ENCODE measurements around the gene ERV3-1. TPM values are rescaled to one million over a fixed set of nuclear protein-coding genes. Genes with fewer than 3 reads are reported as not detected.
A peak's percentile ranks its signal among the peaks of the same experiment; 100 is the strongest.
"Not testable (repeated sequence)": the region's sequence is repeated elsewhere in the genome, so short reads cannot be mapped to it uniquely, and the experiment has no call there.

Gene ERV3-1
- total RNA-seq, 1 donor from 2014 or later: 9.8 TPM

GRCh38 chr7:65034120-65034782, 27.8 kb upstream of the ERV3-1 start:
- H3K4me3 Mint-ChIP-seq (ENCODE audit: low read depth); H3K36me3 Mint-ChIP-seq (ENCODE audit: low read depth); H3K27me3 Mint-ChIP-seq (ENCODE audit: low read depth); H3K27ac Mint-ChIP-seq; H3K4me1 Mint-ChIP-seq (ENCODE audit: low read depth); DNase-seq (ENCODE audit: low spot score); H3K9me3 Mint-ChIP-seq: not testable (repeated sequence)
- intact Hi-C loops (cut with micrococcal nuclease): loop anchor here (10.0 kb wide), 1 partner anchor 369 kb away; the partner anchor contains the start of gene ZNF107

DNA sequence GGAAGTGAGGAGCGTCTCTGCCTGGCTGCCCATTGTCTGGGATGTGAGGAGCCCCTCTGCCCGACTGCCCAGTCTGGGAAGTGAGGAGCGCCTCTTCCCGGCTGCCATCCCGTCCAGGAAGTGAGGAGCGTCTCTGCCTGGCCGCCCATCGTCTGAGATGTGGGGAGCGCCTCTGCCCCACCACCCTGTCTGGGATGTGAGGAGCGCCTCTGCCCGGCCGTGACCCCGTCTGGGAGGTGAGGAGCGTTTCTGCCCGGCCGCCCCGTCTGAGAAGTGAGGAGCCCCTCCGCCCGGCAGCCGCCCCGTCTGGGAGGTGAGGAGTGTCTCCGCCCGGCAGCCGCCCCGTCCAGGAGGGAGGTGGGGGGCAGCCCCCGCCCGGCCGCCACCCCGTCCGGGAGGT, 26.9 kb upstream of the ERV3-1 start:
- intact Hi-C loops (cut with micrococcal nuclease): loop anchor here (10.0 kb wide), 1 partner anchor 369 kb away; the partner anchor contains the start of gene ZNF107
- H3K36me3 Mint-ChIP-seq (ENCODE audit: low read depth); DNase-seq (ENCODE audit: low spot score); H3K4me3 Mint-ChIP-seq (ENCODE audit: low read depth); H3K27me3 Mint-ChIP-seq (ENCODE audit: low read depth); H3K4me1 Mint-ChIP-seq (ENCODE audit: low read depth); H3K27ac Mint-ChIP-seq; H3K9me3 Mint-ChIP-seq: not testable (repeated sequence)

DNA sequence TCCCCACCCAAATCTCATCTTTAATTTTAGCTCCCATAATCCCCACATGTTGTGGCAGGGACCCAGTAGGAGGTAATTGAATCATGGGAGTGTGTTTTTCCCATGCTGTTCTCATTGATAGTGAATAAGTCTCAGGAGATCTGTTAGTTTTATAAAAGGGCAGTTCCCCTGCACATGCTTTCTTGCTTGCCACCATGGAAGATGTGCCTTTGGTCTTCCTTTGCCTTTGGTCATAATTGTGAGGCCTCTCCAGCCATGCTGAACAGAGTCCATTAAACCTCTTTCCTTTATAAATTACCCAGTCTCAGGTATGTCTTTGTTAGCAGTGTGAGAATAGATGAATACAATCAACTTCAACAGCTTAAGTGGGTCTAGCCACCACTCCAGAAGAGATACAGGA, 18.5 kb upstream of the ERV3-1 start:
- H3K4me1 Mint-ChIP-seq (ENCODE audit: low read depth); H3K9me3 Mint-ChIP-seq; intact Hi-C loops (cut with micrococcal nuclease); H3K36me3 Mint-ChIP-seq (ENCODE audit: low read depth); H3K27ac Mint-ChIP-seq; H3K27me3 Mint-ChIP-seq (ENCODE audit: low read depth); H3K4me3 Mint-ChIP-seq (ENCODE audit: low read depth); DNase-seq (ENCODE audit: low spot score): not testable (repeated sequence)

DNA sequence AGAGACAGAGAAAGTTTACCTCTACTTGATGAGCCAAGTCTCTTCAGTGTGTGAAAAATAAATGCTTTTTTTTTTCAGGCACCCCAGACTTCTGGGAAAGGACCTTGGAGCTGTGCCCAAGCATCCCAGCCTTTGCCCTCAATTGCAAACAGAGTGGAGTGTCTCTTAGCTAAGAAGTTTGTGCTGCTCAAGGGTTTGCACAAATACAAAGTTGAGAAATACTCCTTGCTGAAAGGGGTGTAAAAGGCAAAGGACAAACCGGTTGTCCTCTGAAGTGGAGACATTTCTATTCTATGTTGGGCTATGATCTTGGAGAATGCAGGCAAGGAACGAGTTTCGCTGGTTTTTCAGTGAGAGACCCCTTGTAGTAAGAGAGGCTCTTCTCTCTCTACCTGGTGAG, 14.5 kb upstream of the ERV3-1 start:
- not testable (repeated sequence) for H3K27me3 Mint-ChIP-seq (ENCODE audit: low read depth); H3K9me3 Mint-ChIP-seq; H3K4me3 Mint-ChIP-seq (ENCODE audit: low read depth)

GRCh38 chr7:65009881-65010280, 3.4 kb upstream of the ERV3-1 start:
- Mint-ChIP-seq H3K36me3 (ENCODE audit: low read depth) (peaks cover 12% of the 10 kb centered on the region), H3K4me1 (ENCODE audit: low read depth) (peaks cover 17% of the 10 kb centered on the region)
- H3K9me3 Mint-ChIP-seq; H3K27me3 Mint-ChIP-seq (ENCODE audit: low read depth); H3K4me3 Mint-ChIP-seq (ENCODE audit: low read depth); DNase-seq (ENCODE audit: low spot score); H3K27ac Mint-ChIP-seq; intact Hi-C loops (cut with micrococcal nuclease): not testable (repeated sequence)

More for the DNA sequence above, 14.5 kb upstream of the ERV3-1 start:
- H3K36me3 Mint-ChIP-seq (ENCODE audit: low read depth); DNase-seq (ENCODE audit: low spot score); intact Hi-C loops (cut with micrococcal nuclease); H3K27ac Mint-ChIP-seq; H3K4me1 Mint-ChIP-seq (ENCODE audit: low read depth): not testable (repeated sequence)

GRCh38 chr7:65009394-65009793, 2.9 kb upstream of the ERV3-1 start:
- H3K27me3 Mint-ChIP-seq (ENCODE audit: low read depth); intact Hi-C loops (cut with micrococcal nuclease); DNase-seq (ENCODE audit: low spot score); H3K9me3 Mint-ChIP-seq; H3K4me3 Mint-ChIP-seq (ENCODE audit: low read depth); H3K27ac Mint-ChIP-seq: not testable (repeated sequence)
- Mint-ChIP-seq H3K36me3 (ENCODE audit: low read depth) (peaks cover 17% of the 10 kb centered on the region), H3K4me1 (ENCODE audit: low read depth) (peaks cover 22% of the 10 kb centered on the region)

DNA sequence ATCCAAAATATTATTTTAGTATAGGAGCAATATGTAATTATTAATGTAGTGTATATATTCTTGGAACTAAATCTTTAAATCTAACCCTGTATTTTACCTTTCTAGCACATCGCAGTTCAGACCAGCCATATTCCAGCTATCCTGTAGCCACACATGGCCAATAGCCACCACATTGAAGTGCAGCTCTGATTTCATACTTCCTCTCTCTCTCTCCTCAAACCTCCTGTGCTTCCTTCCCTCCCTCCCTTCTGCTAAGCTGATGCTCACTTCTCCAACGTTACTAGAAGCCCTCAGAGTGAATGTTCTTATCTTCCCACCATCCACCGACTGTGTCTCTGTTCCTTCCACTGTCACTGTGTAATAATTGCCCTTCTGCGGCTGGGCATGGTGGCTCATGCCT, 549 bp upstream of the ERV3-1 start:
- Mint-ChIP-seq H3K4me3 (ENCODE audit: low read depth) (peak overlapping the region; percentile 94), H3K4me1 (ENCODE audit: low read depth) (peaks cover 22% of the 10 kb centered on the region), H3K9me3 (peaks cover 24% of the 10 kb centered on the region), H3K27ac (peak overlapping the region; percentile 66), H3K36me3 (ENCODE audit: low read depth) (peaks cover 39% of the 10 kb centered on the region)
- not testable (repeated sequence) for H3K27me3 Mint-ChIP-seq (ENCODE audit: low read depth); DNase-seq (ENCODE audit: low spot score)
- intact Hi-C loops (cut with micrococcal nuclease): loop anchor here (2.0 kb wide), 1 partner anchor 74 kb away; no protein-coding TSS in a partner anchor

GRCh38 chr7:65004575-65004974, 1.9 kb downstream of the ERV3-1 start:
- no peaks in the 10 kb centered on the region for H3K27me3 Mint-ChIP-seq (ENCODE audit: low read depth)
- no peak for DNase-seq (ENCODE audit: low spot score)
- H3K36me3 Mint-ChIP-seq (ENCODE audit: low read depth): peaks cover 62% of the 10 kb centered on the region
- peaks cover 22% of the 10 kb centered on the region for H3K4me1 Mint-ChIP-seq (ENCODE audit: low read depth)
- peak overlapping the region; percentile 94 for H3K4me3 Mint-ChIP-seq (ENCODE audit: low read depth)
- no peak overlapping the region for H3K27ac Mint-ChIP-seq
- intact Hi-C loops (cut with micrococcal nuclease): no loop called here
- peaks cover 45% of the 10 kb centered on the region for H3K9me3 Mint-ChIP-seq

DNA sequence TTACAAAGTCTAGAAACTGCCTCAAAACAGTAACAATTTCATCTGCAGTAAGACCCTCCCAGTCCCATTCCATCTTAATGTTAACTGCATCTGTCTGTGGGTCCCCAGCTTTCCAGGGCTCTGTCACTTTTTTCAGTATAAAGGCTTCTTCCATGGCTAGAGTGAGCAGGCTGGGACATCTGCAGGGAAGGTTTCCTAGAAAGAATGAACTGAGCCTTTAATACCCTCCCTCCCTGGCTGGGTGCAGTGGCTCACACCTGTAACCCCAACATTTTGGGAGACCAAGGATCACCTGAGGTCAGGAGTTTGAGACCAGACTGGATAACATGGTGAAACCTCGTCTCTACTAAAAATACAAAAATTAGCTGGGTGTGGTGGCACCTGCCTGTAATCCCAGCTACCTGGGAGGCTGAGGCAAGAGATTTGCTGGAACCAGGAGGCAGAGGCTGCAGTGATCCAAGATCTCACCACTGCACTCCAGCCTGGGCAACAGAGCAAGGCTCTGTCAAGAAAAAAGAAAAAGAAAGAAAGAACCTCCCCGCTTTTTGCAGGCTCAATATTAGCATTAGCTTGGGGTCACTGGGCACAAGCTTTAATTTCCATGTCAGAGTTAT, 3.4 kb downstream of the ERV3-1 start:
- peaks cover 60% of the 10 kb centered on the region for H3K9me3 Mint-ChIP-seq

GRCh38 chr7:65001291-65001814, 5.1 kb downstream of the ERV3-1 start:
- peaks cover 74% of the 10 kb centered on the region for H3K9me3 Mint-ChIP-seq
- intact Hi-C loops (cut with micrococcal nuclease): no loop called here
- DNase-seq (ENCODE audit: low spot score): no peak
- H3K4me3 Mint-ChIP-seq (ENCODE audit: low read depth): no peak overlapping the region
- no peak overlapping the region for H3K27ac Mint-ChIP-seq
- peaks cover 84% of the 10 kb centered on the region for H3K36me3 Mint-ChIP-seq (ENCODE audit: low read depth)
- no peaks in the 10 kb centered on the region for H3K27me3 Mint-ChIP-seq (ENCODE audit: low read depth)
- H3K4me1 Mint-ChIP-seq (ENCODE audit: low read depth): peaks cover 16% of the 10 kb centered on the region

More for the DNA sequence above, 3.4 kb downstream of the ERV3-1 start:
- H3K4me3 Mint-ChIP-seq (ENCODE audit: low read depth): no peak overlapping the region
- H3K27me3 Mint-ChIP-seq (ENCODE audit: low read depth): no peaks in the 10 kb centered on the region
- intact Hi-C loops (cut with micrococcal nuclease): no loop called here
- peaks cover 22% of the 10 kb centered on the region for H3K4me1 Mint-ChIP-seq (ENCODE audit: low read depth)
- H3K27ac Mint-ChIP-seq: no peak overlapping the region
- DNase-seq (ENCODE audit: low spot score): no peak
- peaks cover 77% of the 10 kb centered on the region for H3K36me3 Mint-ChIP-seq (ENCODE audit: low read depth)

DNA sequence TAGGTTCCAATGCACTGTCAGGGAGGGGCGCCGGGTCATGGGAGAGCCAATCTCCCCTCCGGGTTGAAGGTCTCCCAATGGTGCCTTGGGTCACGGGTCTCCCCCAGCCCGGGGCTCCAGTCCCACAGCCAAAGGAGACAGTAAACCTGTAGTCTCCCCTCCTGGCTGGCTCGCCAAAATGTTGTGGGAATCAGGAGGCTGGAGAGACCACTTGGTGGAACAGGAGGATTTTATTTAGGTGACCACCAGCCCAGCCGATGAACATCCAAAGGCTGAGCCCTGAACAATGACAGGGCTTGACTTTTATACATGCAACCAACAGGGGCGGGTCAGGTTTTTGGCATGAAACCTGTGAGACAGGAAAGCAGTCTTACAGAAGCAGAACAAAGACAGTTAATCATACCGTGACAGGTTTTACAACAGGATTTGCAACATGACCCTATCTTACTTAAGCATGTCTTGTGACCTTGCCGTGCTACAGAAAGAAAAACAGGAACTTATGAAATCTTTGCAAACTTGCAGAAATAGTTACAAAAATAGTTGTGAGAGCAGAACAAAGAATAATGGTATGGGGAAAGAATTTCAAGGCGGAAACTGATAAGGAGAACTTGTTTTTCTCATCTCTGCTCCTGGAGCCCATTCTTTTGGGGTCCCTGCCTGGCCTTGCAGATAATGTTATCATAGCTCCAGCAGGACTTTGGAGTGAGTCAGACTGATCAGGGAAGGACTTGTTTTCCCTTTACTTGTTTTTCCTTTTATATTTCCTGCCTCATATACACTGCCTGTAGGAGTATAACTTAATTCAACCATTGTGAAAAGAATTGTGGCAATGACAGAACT, 7.1 kb downstream of the ERV3-1 start:
- DNase-seq (ENCODE audit: low spot score): no peak
- no peak overlapping the region for H3K4me3 Mint-ChIP-seq (ENCODE audit: low read depth)
- peaks cover 79% of the 10 kb centered on the region for H3K9me3 Mint-ChIP-seq
- H3K4me1 Mint-ChIP-seq (ENCODE audit: low read depth): peaks cover under 1% of the 10 kb centered on the region
- H3K27ac Mint-ChIP-seq: no peak overlapping the region
- H3K27me3 Mint-ChIP-seq (ENCODE audit: low read depth): no peaks in the 10 kb centered on the region
- peaks cover 68% of the 10 kb centered on the region for H3K36me3 Mint-ChIP-seq (ENCODE audit: low read depth)
- intact Hi-C loops (cut with micrococcal nuclease): no loop called here

- Mint-ChIP-seq H3K4me1 (ENCODE audit: low read depth) (no peaks in the 10 kb centered on the region), H3K27ac (no peak overlapping the region), H3K9me3 (peaks cover 81% of the 10 kb centered on the region), H3K36me3 (ENCODE audit: low read depth) (peaks cover 62% of the 10 kb centered on the region), H3K4me3 (ENCODE audit: low read depth) (no peak overlapping the region), H3K27me3 (ENCODE audit: low read depth) (no peaks in the 10 kb centered on the region)
- no peak for DNase-seq (ENCODE audit: low spot score)
- intact Hi-C loops (cut with micrococcal nuclease): no loop called here
Observed at GRCh38 chr7:64998865-64999164, 7.7 kb downstream of the ERV3-1 start.
